ENCODE data around the gene TCIRG1. TPM values are rescaled to one million over a fixed set of nuclear protein-coding genes. Genes with fewer than 3 reads are reported as not detected.

Gene TCIRG1
- total and polyA plus RNA-seq, 2 of the 13 experiments (the other 11 are each of a cell fraction or from before 2014, with no cell fraction given), result 48.0 to 69.6 TPM

DNA sequence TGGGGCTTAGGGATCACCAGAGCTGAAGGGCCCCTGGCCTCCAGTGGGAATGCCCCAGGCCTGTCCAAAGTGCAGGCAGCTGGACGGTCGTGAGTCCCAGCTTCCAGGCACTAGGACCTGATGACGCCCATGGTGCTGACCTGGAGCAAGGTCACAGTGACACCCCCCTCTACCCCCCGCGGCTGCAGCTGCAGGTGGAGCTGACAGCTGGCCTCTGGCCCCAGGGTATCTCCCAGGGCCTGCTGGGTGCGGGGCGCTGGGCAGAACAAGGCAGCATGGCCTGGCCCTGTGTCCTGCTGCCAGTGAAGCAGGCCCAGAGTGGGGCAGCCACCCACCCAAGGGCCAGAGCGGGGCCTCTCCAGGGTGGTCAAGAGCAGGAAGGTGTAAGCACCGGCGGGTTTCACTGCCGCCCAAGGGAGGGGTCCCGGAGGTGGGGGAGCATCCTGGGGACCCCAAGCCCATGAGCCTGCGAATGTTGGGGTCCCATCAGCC lies 553 bp upstream of the TCIRG1 start (continued):
- TF ChIP-seq, protein P1, sequence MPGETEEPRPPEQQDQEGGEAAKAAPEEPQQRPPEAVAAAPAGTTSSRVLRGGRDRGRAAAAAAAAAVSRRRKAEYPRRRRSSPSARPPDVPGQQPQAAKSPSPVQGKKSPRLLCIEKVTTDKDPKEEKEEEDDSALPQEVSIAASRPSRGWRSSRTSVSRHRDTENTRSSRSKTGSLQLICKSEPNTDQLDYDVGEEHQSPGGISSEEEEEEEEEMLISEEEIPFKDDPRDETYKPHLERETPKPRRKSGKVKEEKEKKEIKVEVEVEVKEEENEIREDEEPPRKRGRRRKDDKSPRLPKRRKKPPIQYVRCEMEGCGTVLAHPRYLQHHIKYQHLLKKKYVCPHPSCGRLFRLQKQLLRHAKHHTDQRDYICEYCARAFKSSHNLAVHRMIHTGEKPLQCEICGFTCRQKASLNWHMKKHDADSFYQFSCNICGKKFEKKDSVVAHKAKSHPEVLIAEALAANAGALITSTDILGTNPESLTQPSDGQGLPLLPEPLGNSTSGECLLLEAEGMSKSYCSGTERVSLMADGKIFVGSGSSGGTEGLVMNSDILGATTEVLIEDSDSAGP (CRISPR knock-in tag; IDR thresholded peaks at IDR 0.05; ENCODE audit: borderline replicate concordance), result peak; percentile 78; the same call in 1 of the 2 replicates
- no peak for TF ChIP-seq ZNF207 (IDR thresholded peaks at IDR 0.05; ENCODE audit: borderline replicate concordance)
- TF ChIP-seq ZNF317 (CRISPR knock-in tag; IDR thresholded peaks at IDR 0.05), result peak; percentile 91; the same call in 1 of the 2 replicates
- no peak for TF ChIP-seq PTBP1 (IDR thresholded peaks at IDR 0.05; ENCODE audit: low read depth, low read length, poor library complexity, severe bottlenecking)
- TF ChIP-seq SPEN (CRISPR knock-in tag; IDR thresholded peaks at IDR 0.05; ENCODE audit: low read depth), result peak; percentile 97
- no peak for TF ChIP-seq ATM (IDR thresholded peaks at IDR 0.05; ENCODE audit: borderline replicate concordance)
- TF ChIP-seq HNRNPK (IDR thresholded peaks at IDR 0.05; ENCODE audit: low read depth, low read length, poor library complexity, severe bottlenecking), result peak; percentile 53
- no peak for TF ChIP-seq ZNF329 (CRISPR knock-in tag; IDR thresholded peaks at IDR 0.05; ENCODE audit: low read depth)
- no peak for TF ChIP-seq ZNF850 (CRISPR knock-in tag; conservative IDR thresholded peaks at IDR 0.05)
- peak; percentile 91 for TF ChIP-seq ARNTL (CRISPR knock-in tag; IDR thresholded peaks at IDR 0.05)
- TF ChIP-seq KAT8 (CRISPR knock-in tag; IDR thresholded peaks at IDR 0.05), result peak; percentile 74; the same call in 1 of the 2 replicates
- TF ChIP-seq ZFYVE20 (CRISPR knock-in tag; IDR thresholded peaks at IDR 0.05; ENCODE audit: borderline replicate concordance, low read depth), result no peak; the same call in 1 of the 2 replicates
- TF ChIP-seq SRF (IDR thresholded peaks at IDR 0.05; ENCODE audit: low read depth, low read length), result no peak
- TF ChIP-seq, protein P2, sequence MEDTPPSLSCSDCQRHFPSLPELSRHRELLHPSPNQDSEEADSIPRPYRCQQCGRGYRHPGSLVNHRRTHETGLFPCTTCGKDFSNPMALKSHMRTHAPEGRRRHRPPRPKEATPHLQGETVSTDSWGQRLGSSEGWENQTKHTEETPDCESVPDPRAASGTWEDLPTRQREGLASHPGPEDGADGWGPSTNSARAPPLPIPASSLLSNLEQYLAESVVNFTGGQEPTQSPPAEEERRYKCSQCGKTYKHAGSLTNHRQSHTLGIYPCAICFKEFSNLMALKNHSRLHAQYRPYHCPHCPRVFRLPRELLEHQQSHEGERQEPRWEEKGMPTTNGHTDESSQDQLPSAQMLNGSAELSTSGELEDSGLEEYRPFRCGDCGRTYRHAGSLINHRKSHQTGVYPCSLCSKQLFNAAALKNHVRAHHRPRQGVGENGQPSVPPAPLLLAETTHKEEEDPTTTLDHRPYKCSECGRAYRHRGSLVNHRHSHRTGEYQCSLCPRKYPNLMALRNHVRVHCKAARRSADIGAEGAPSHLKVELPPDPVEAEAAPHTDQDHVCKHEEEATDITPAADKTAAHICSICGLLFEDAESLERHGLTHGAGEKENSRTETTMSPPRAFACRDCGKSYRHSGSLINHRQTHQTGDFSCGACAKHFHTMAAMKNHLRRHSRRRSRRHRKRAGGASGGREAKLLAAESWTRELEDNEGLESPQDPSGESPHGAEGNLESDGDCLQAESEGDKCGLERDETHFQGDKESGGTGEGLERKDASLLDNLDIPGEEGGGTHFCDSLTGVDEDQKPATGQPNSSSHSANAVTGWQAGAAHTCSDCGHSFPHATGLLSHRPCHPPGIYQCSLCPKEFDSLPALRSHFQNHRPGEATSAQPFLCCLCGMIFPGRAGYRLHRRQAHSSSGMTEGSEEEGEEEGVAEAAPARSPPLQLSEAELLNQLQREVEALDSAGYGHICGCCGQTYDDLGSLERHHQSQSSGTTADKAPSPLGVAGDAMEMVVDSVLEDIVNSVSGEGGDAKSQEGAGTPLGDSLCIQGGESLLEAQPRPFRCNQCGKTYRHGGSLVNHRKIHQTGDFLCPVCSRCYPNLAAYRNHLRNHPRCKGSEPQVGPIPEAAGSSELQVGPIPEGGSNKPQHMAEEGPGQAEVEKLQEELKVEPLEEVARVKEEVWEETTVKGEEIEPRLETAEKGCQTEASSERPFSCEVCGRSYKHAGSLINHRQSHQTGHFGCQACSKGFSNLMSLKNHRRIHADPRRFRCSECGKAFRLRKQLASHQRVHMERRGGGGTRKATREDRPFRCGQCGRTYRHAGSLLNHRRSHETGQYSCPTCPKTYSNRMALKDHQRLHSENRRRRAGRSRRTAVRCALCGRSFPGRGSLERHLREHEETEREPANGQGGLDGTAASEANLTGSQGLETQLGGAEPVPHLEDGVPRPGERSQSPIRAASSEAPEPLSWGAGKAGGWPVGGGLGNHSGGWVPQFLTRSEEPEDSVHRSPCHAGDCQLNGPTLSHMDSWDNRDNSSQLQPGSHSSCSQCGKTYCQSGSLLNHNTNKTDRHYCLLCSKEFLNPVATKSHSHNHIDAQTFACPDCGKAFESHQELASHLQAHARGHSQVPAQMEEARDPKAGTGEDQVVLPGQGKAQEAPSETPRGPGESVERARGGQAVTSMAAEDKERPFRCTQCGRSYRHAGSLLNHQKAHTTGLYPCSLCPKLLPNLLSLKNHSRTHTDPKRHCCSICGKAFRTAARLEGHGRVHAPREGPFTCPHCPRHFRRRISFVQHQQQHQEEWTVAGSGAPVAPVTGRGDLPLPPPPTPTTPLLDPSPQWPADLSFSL (CRISPR knock-in tag; IDR thresholded peaks at IDR 0.05), result no peak
- peak; percentile 43; the same call in 1 of the 2 replicates for TF ChIP-seq ZNF660 (CRISPR knock-in tag; IDR thresholded peaks at IDR 0.05; ENCODE audit: borderline replicate concordance, low read depth)
- TF ChIP-seq ESRRA (CRISPR knock-in tag; IDR thresholded peaks at IDR 0.05; ENCODE audit: low read depth), result peak; percentile 99
- no peak for TF ChIP-seq CHCHD3 (CRISPR knock-in tag; IDR thresholded peaks at IDR 0.05)
- no peak for TF ChIP-seq MTA3 (CRISPR knock-in tag; IDR thresholded peaks at IDR 0.05)
- TF ChIP-seq, protein P3, sequence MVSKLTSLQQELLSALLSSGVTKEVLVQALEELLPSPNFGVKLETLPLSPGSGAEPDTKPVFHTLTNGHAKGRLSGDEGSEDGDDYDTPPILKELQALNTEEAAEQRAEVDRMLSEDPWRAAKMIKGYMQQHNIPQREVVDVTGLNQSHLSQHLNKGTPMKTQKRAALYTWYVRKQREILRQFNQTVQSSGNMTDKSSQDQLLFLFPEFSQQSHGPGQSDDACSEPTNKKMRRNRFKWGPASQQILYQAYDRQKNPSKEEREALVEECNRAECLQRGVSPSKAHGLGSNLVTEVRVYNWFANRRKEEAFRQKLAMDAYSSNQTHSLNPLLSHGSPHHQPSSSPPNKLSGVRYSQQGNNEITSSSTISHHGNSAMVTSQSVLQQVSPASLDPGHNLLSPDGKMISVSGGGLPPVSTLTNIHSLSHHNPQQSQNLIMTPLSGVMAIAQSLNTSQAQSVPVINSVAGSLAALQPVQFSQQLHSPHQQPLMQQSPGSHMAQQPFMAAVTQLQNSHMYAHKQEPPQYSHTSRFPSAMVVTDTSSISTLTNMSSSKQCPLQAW (CRISPR knock-in tag; IDR thresholded peaks at IDR 0.05), result peak; percentile 80; the same call in 1 of the 2 replicates
- TF ChIP-seq ZNF607 (CRISPR knock-in tag; IDR thresholded peaks at IDR 0.05; ENCODE audit: borderline replicate concordance), result no peak
- peak; percentile 73 for TF ChIP-seq SALL2 (CRISPR knock-in tag; IDR thresholded peaks at IDR 0.05)

Data from HepG2 (cell line).